AG09309 (cell line): Measurements from ENCODE around the gene AK3.
A peak's percentile ranks its signal among the peaks of the same experiment; 100 is the strongest.

ENCODE experiments used
- DNase-seq: peaks from one replicate; pipeline ENCODE4 v3.0.0-alpha.2; 2010; ENCODE audit warnings: low read depth
- H3K4me3 ChIP-seq: 2 replicates; pipeline ENCODE4 v1.5.1; 2011; ENCODE audit warnings: mild to moderate bottlenecking, low read depth, low read length, moderate library complexity; ENCODE audit not compliant: control insufficient read depth
- TF ChIP-seq, protein P1 (sequence below): IDR thresholded peaks from 2 replicates; pipeline ENCODE4 v1.5.1; 2011; ENCODE audit warnings: mild to moderate bottlenecking, low read depth, low read length, inconsistent platforms; ENCODE audit not compliant: insufficient read depth, control insufficient read depth; ENCODE audit errors: missing control alignments

Gene AK3

DNA sequence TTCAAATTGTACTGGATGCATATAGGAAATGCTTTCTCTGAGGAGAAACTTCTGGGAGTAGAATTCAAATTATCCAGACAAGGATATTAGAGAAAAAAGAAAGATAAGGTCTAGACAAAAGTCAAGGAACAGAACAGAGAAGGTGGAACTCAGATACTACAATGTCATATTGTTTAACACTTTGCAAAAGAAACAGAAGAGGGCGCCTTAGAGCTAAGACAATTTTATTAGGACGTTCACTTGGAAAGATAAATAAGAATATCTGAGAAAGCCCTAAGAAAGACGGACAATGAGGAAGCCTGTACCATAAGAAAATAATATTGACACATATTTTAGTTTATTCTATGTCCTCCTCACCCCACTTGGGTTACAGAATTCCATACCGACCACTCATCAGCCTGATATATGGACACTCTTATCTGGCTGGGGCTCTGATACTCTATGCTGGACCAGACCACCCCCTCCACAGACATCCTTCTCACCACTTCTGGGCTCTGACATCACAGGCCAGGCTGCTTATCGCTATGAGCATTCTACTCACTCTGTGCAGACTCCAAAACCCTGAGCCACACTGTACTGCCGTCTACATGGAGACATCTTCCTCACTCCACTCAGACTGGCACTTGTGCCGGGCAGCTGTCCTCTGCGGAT lies 9.1 kb upstream of the AK3 start:
- DNase-seq: no peak
- TF ChIP-seq, protein P1, sequence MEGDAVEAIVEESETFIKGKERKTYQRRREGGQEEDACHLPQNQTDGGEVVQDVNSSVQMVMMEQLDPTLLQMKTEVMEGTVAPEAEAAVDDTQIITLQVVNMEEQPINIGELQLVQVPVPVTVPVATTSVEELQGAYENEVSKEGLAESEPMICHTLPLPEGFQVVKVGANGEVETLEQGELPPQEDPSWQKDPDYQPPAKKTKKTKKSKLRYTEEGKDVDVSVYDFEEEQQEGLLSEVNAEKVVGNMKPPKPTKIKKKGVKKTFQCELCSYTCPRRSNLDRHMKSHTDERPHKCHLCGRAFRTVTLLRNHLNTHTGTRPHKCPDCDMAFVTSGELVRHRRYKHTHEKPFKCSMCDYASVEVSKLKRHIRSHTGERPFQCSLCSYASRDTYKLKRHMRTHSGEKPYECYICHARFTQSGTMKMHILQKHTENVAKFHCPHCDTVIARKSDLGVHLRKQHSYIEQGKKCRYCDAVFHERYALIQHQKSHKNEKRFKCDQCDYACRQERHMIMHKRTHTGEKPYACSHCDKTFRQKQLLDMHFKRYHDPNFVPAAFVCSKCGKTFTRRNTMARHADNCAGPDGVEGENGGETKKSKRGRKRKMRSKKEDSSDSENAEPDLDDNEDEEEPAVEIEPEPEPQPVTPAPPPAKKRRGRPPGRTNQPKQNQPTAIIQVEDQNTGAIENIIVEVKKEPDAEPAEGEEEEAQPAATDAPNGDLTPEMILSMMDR: peak; percentile 56
- H3K4me3 ChIP-seq: no peak overlapping the region

DNA sequence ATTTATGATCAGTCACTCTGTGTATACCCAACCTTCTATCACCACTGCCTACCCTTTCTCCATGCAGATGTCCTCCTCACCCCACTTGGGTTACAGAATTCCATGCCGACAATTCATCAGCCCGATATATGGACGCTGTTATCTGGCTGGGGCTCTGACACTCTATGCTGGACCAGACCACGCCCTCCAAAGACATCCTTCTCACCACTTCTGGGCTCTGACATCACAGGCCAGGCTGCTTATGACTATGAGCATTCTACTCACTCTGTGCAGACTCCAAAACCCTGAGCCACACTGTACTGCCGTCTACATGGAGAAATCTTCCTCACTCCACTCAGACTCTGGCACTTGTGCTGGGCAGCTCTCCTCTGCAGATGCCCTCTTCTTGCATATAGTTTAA lies 7.6 kb upstream of the AK3 start:
- TF ChIP-seq, protein P1: no peak
- H3K4me3 ChIP-seq: no peak overlapping the region
- no peak for DNase-seq

DNA sequence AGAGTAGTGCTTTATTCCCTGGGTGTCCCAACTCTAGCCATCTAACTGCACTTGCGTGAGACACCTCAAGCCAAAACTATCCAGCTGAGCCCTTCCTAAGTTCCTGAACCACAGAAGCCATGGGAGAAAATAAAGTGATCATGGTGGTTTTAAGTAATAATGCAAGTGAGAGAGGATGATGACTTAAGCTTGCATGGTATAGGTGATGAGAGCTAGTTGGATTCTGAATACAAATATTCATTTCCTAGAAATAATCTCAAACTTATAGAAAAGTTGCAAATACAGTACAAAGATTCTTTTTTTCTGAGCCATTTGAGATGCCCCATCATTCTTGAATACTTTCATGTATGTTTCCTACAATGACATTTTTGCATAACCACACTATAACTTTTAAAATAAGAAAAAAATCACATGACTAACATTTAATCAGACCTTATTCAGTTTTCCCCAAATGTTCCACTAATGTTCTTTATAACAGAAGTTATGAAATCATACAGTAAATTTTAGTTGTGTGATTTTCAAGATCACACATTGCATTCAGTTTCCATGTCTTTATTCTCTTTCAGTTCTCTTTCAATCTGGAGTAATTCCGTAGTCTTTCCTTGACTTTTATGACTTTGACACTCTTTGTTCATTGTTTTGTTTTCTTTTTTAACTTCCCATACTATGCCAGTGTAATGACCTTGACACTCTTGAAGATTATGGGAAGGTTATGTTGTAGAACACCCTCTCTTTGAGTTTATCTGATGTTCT lies 5.5 kb upstream of the AK3 start:
- H3K4me3 ChIP-seq: no peak overlapping the region
- DNase-seq: no peak
- TF ChIP-seq, protein P1: no peak

DNA sequence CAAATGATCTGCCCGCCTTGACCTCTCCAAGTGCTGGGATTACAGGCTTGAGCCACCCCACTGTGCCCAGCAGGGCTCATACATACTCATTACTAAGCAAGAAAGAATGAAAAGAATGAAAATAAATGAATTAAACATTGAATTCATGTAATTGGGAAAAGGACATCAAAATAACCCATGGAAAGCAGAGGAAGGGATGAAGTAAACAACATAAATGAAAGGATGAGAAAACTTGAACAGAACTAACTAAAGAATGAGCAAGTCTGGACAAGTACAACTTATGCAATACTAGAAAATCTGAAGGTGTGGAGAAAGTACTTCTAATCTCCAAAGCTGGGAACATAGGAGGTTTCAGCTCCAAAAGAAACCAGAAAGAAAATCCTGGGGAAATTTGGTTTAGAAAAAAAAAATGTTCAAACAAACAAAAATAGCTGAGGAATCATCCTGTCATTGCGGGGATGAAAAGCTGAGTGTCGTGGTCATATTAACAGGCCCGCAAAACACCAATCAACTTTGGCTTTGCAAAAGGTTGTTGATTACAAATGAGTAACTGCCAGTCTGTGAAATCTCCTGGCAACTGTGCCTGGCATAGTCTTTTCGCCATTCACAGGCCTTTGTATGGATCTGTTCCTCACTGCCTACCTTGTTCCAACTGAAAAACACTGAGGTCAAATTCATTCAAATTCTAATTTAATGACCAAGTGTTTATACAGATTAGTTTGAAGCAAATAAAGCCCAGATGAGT lies 2.3 kb upstream of the AK3 start:
- no peak overlapping the region for H3K4me3 ChIP-seq
- DNase-seq: no peak
- TF ChIP-seq, protein P1: no peak

DNA sequence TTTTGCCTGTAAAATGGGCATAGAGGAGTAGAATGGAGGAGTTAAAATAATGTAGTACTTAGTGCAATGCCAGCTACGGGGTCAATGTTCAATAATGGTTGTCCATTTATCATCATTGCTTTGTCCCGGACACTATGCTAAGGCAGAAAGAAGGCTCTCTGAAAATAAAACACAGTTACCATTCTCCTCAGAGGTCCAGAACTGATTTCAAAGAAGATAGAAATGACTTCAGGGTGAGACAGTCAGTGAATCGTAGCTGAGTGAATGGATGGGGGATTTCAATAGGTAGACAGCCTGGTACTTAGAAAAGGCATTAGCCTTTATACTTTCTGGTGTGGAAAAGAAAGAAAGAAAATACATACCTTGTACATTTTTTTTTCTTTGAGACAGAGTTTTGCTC lies 1.2 kb upstream of the AK3 start:
- H3K4me3 ChIP-seq: no peak overlapping the region
- TF ChIP-seq, protein P1: no peak
- no peak for DNase-seq

DNA sequence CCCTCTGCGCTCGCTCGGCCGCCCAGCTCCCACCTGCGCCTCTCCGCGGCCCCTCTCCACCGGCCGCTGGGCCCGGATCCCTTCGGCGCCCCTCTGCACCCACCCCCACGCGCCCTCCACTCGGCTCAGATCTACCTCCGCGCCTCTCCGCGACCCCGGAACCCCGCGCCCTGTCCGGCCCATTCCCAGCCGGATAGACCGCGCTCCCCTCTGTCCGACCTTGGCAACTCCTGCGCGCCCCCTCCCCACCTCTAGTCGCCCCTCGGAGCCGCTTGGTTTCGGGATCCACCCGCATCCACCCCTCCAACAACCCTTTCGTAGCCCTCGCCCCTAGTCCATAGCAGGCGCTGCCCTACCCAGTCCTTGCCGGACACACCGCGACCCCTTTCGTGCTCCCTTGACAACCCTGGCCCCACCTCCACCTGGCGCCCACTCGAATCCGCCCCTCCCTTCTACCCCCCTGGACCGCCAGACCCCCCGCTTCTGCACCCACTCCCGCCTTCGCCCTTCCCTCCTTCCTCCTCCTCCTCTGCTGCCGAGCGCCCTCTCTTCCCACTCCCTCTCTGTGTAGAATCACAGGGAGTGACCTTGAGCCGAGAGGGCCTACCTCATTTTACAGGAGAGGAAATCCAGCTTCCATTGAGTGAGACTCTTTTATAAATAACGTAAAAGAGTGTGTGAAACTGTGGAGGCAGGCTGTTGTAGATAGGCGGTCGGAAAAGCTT lies 525 bp upstream of the AK3 start:
- peak overlapping the region; percentile 71 for H3K4me3 ChIP-seq
- TF ChIP-seq, protein P1: no peak
- no peak for DNase-seq
